Measurements from ENCODE around the gene LMBRD1.

GRCh38 chr6:69647726-69648125 lies 149.1 kb downstream of the LMBRD1 start:
- TF ChIP-seq TAF1 (IDR thresholded peaks at IDR 0.05; ENCODE audit: low read depth, low read length) (no peak), POLR2AphosphoS5 (IDR thresholded peaks at IDR 0.05; ENCODE audit: low read depth, low read length) (no peak), RXRA (IDR thresholded peaks at IDR 0.05; ENCODE audit: insufficient read depth, low read depth, low read length) (no peak), EP300 (IDR thresholded peaks at IDR 0.05; ENCODE audit: borderline replicate concordance in 1 of 2, low read depth in 2 of 2, low read length in 2 of 2) (no peak), JUN (IDR thresholded peaks at IDR 0.05; ENCODE audit: low read depth, low read length) (no peak), MAX (IDR thresholded peaks at IDR 0.05) (no peak)
